Astrocyte (in vitro differentiated cells and primary cell): Measurements from ENCODE around the gene GLCCI1. TPM values are rescaled to one million over a fixed set of nuclear protein-coding genes. Genes with fewer than 3 reads are reported as not detected.

Experiments used
- DNase-seq: peaks from one replicate; pipeline ENCODE4 v3.0.0-alpha.2; 2010; ENCODE audit warnings: low read depth
- FAIRE-seq: peaks from 2 replicates; lab custom pipeline; 2011; peaks lifted over from hg19 to GRCh38; lab: Jason Lieb, UNC
- H2AFZ ChIP-seq: 2 replicates; pipeline ENCODE4 v1.6.0; 2012; ENCODE audit warnings: low read depth, low read length, inconsistent platforms
- H3K27ac ChIP-seq: 2 replicates; pipeline ENCODE4 v1.5.1; 2011; ENCODE audit warnings: low read depth, low read length, inconsistent platforms
- H3K27me3 ChIP-seq: 2 replicates; pipeline ENCODE4 v1.6.0; 2011; ENCODE audit warnings: low read length, inconsistent platforms; ENCODE audit not compliant: insufficient read depth
- H3K36me3 ChIP-seq: 2 replicates; pipeline ENCODE4 v1.5.1; 2011; ENCODE audit warnings: low read length, inconsistent platforms; ENCODE audit not compliant: insufficient read depth
- H3K4me1 ChIP-seq: 2 replicates; pipeline ENCODE4 v1.5.1; 2011; ENCODE audit warnings: low read length, inconsistent platforms; ENCODE audit not compliant: insufficient read depth
- H3K4me2 ChIP-seq: 2 replicates; pipeline ENCODE4 v1.6.0; 2012; ENCODE audit warnings: low read length, inconsistent platforms
- H3K4me3 ChIP-seq: 2 replicates; pipeline ENCODE4 v1.5.1; 2011; ENCODE audit warnings: low read depth, mild to moderate bottlenecking, low read length, inconsistent platforms; ENCODE audit not compliant: insufficient read depth
- H3K79me2 ChIP-seq: 2 replicates; pipeline ENCODE4 v1.6.0; 2012; ENCODE audit warnings: mild to moderate bottlenecking, low read length, inconsistent platforms; ENCODE audit not compliant: insufficient read depth
- H3K9ac ChIP-seq: 2 replicates; pipeline ENCODE4 v1.6.0; 2012; ENCODE audit warnings: mild to moderate bottlenecking, low read length, inconsistent platforms
- H3K9me3 ChIP-seq: 2 replicates; pipeline ENCODE4 v1.5.1; 2012; ENCODE audit warnings: low read depth, mild to moderate bottlenecking, low read length, inconsistent platforms; ENCODE audit not compliant: insufficient read depth
- H4K20me1 ChIP-seq: 2 replicates; pipeline ENCODE4 v1.6.0; 2012; ENCODE audit warnings: low read length, inconsistent platforms; ENCODE audit not compliant: insufficient read depth
- H3K27ac Mint-ChIP-seq: one replicate; pipeline ENCODE4 v1.8.0; 2021; ENCODE audit warnings: mild to moderate bottlenecking, mixed read lengths; ENCODE audit not compliant: unreplicated experiment
- H3K27me3 Mint-ChIP-seq: one replicate; pipeline ENCODE4 v1.8.0; 2021; ENCODE audit warnings: low read depth, mixed read lengths; ENCODE audit not compliant: unreplicated experiment
- H3K36me3 Mint-ChIP-seq: one replicate; pipeline ENCODE4 v1.8.0; 2021; ENCODE audit warnings: low read depth, mixed read lengths; ENCODE audit not compliant: unreplicated experiment
- H3K4me1 Mint-ChIP-seq: one replicate; pipeline ENCODE4 v1.8.0; 2021; ENCODE audit warnings: low read depth, mixed read lengths; ENCODE audit not compliant: unreplicated experiment
- H3K4me3 Mint-ChIP-seq: one replicate; pipeline ENCODE4 v1.8.0; 2021; ENCODE audit warnings: mild to moderate bottlenecking, moderate library complexity, mixed read lengths; ENCODE audit not compliant: unreplicated experiment
- H3K9me3 Mint-ChIP-seq: one replicate; pipeline ENCODE4 v1.8.0; 2021; ENCODE audit warnings: mild to moderate bottlenecking, mixed read lengths; ENCODE audit not compliant: unreplicated experiment
- CTCF ChIP-seq: IDR thresholded peaks from 2 replicates; pipeline ENCODE4 v1.5.1; 2011; ENCODE audit warnings: low read depth, mild to moderate bottlenecking, inconsistent platforms, low read length, moderate library complexity; ENCODE audit not compliant: insufficient read depth
- EZH2 ChIP-seq: IDR thresholded peaks from 2 replicates; pipeline ENCODE4 v1.6.1; 2012; ENCODE audit warnings: mild to moderate bottlenecking, low read length, inconsistent platforms; ENCODE audit not compliant: insufficient read depth
- total RNA-seq: library from RNA; stranded (reverse); gene quantifications from 2 replicates; pipeline ENCODE4 v1.2.1, GENCODE V29; 2021

GLCCI1 gene
- total RNA-seq, 1 donor from 2014 or later = 24.2 TPM

DNA sequence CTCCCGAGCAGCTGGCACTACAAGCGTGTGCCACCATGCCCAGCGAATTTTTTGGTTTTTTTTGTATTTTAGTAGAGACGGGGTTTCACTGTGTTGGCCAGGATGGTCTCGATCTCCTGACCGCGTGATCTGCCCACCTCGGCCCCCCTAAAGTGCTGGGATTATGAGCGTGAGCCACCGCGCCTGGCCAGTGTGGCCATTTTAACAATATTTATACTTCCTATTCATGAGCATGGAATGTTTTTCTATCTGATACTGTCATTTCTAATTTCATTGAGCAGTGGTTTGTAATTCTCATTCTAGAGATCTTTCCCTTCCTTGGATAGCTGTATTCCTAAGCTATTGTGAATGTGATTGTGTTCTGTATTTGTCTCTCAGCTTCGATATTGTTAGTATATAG, 96.2 kb downstream of the GLCCI1 start:
- Histone ChIP-seq H3K27ac (peak overlapping the region; percentile 92), H4K20me1 (no peaks in the 10 kb centered on the region), H3K9ac (peak overlapping the region; percentile 77), H3K4me2 (peak overlapping the region; percentile 76), H3K27me3 (no peaks in the 10 kb centered on the region), H2AFZ (no peak overlapping the region), H3K9me3 (no peaks in the 10 kb centered on the region), H3K4me3 (no peak overlapping the region), H3K4me1 (peaks cover 16% of the 10 kb centered on the region), H3K36me3 (no peaks in the 10 kb centered on the region), H3K79me2 (no peaks in the 10 kb centered on the region)
- Mint-ChIP-seq H3K4me3 (no peak overlapping the region), H3K27me3 (no peaks in the 10 kb centered on the region), H3K4me1 (peaks cover 15% of the 10 kb centered on the region), H3K36me3 (peaks cover 9% of the 10 kb centered on the region), H3K9me3 (peaks cover 3% of the 10 kb centered on the region), H3K27ac (peak overlapping the region; percentile 21)
- no peak for FAIRE-seq
- TF ChIP-seq EZH2 (no peak), CTCF (no peak)
- DNase-seq = peak; percentile 55

DNA sequence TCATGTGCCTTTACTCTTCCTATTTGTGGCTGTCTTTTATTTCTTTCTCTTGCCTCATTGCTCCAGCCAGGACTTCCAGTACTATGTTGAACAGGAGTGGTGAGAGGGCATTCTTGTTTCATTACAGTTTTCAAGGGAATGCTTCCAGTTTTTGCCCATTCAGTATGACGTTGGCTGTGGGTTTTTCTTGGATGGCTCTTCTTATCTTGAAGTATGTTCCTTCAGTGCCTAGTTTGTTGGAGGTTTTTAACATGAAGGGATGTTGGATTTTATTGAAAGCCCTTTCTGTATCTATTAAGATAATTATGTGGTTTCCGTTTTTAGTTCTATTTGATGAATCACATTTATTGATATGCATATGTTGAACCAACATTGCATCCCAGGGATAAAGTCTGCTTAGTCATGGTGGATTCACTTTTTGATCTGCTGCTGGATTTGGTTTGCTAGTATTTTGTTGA, 96.8 kb downstream of the GLCCI1 start:
- Histone ChIP-seq H3K79me2 (no peaks in the 10 kb centered on the region), H3K4me3 (no peak overlapping the region), H3K27ac (peak overlapping the region; percentile 92), H4K20me1 (no peaks in the 10 kb centered on the region), H3K9ac (peak overlapping the region; percentile 77), H3K27me3 (no peaks in the 10 kb centered on the region), H2AFZ (no peak overlapping the region), H3K9me3 (no peaks in the 10 kb centered on the region), H3K4me1 (peaks cover 16% of the 10 kb centered on the region), H3K36me3 (no peaks in the 10 kb centered on the region), H3K4me2 (peak overlapping the region; percentile 76)
- Mint-ChIP-seq H3K4me1 (peaks cover 10% of the 10 kb centered on the region), H3K36me3 (peaks cover 9% of the 10 kb centered on the region), H3K27me3 (no peaks in the 10 kb centered on the region), H3K27ac (peak overlapping the region; percentile 21), H3K4me3 (no peak overlapping the region), H3K9me3 (peaks cover 3% of the 10 kb centered on the region)
- TF ChIP-seq EZH2 (no peak), CTCF (no peak)
- DNase-seq (peak; percentile 98), FAIRE-seq (peak; percentile 86)

GRCh38 chr7:8068892-8069686, 100.5 kb downstream of the GLCCI1 start:
- Histone ChIP-seq H4K20me1 (no peaks in the 10 kb centered on the region), H3K79me2 (no peaks in the 10 kb centered on the region), H3K36me3 (no peaks in the 10 kb centered on the region), H3K4me2 (no peak overlapping the region), H3K9me3 (no peaks in the 10 kb centered on the region), H2AFZ (no peak overlapping the region), H3K27ac (no peak overlapping the region), H3K27me3 (no peaks in the 10 kb centered on the region), H3K9ac (no peak overlapping the region), H3K4me1 (peaks cover 16% of the 10 kb centered on the region), H3K4me3 (no peak overlapping the region)
- FAIRE-seq = no peak
- TF ChIP-seq CTCF = no peak
- no peak for TF ChIP-seq EZH2
- Mint-ChIP-seq H3K9me3 (peaks cover 4% of the 10 kb centered on the region), H3K27ac (no peak overlapping the region), H3K36me3 (peaks cover 8% of the 10 kb centered on the region), H3K4me1 (peaks cover 10% of the 10 kb centered on the region), H3K27me3 (no peaks in the 10 kb centered on the region), H3K4me3 (no peak overlapping the region)
- no peak for DNase-seq
